Endothelial cell of umbilical vein (primary cell): ENCODE results near the gene ANO6. TPM values are rescaled to one million over a fixed set of nuclear protein-coding genes. Genes with fewer than 3 reads are reported as not detected.

Experiments used
- BruUV-seq: library from RNA; stranded (reverse); fragments of 400-500 nt; replicated peaks from 2 replicates; lab custom pipeline; 2021; lab: Mats Ljungman, UMichigan
- CTCF ChIA-PET: fragments of 300-600, 350-600 bp; sonication (Branson Sonifier 250); formaldehyde crosslinking; loops from one replicate; lab custom pipeline; 2021; ENCODE audit warnings: antibody characterized with exemption, inconsistent platforms; lab: Charles Lee
- POLR2A ChIA-PET: fragments of 300-600, 350-600 bp; sonication (Branson Sonifier 250); formaldehyde crosslinking; loops from one replicate; lab custom pipeline; 2021; ENCODE audit warnings: antibody characterized with exemption, inconsistent platforms; lab: Charles Lee
- DNase-seq: peaks from one replicate; pipeline ENCODE4 v3.0.0-alpha.2; 2011; ENCODE audit warnings: low read depth, low spot score
- FAIRE-seq: peaks from 2 replicates; lab custom pipeline; 2011; peaks lifted over from hg19 to GRCh38; lab: Jason Lieb, UNC
- H2AFZ ChIP-seq: 2 replicates; pipeline ENCODE4 v1.6.0; 2012; ENCODE audit warnings: low read depth, low read length, control low read depth, inconsistent platforms
- H3K27ac ChIP-seq: 2 replicates; pipeline ENCODE4 v1.5.1; 2011; ENCODE audit warnings: low read depth, mild to moderate bottlenecking, control low read depth, low read length, moderate library complexity; ENCODE audit not compliant: insufficient read depth
- H3K27me3 ChIP-seq, 2 experiments: 2 replicates each; pipeline versions ENCODE4 v1.6.0 to v1.6.1; 2011; ENCODE audit warnings: low read length in 2 of 2, mixed read lengths in 1 of 2; ENCODE audit not compliant: control insufficient read depth in 2 of 2, insufficient read depth in 2 of 2
- H3K36me3 ChIP-seq, 2 experiments: 2 replicates in 1 of 2; 3 replicates in 1 of 2; pipeline ENCODE4 v1.5.1; 2011; ENCODE audit warnings: low read length in 2 of 2, mild to moderate bottlenecking in 1 of 2, moderate library complexity in 1 of 2; ENCODE audit not compliant: control insufficient read depth in 2 of 2, insufficient read depth in 2 of 2; ENCODE audit errors: extremely low read depth in 1 of 2
- H3K4me1 ChIP-seq: 3 replicates; pipeline ENCODE4 v1.5.1; 2011; ENCODE audit warnings: mild to moderate bottlenecking, low read length; ENCODE audit not compliant: control insufficient read depth, insufficient read depth; ENCODE audit errors: extremely low read depth
- H3K4me2 ChIP-seq: 2 replicates; pipeline ENCODE4 v1.6.1; 2011; ENCODE audit warnings: low read length, control low read depth, mixed read lengths; ENCODE audit not compliant: insufficient read depth
- H3K4me3 ChIP-seq, 3 experiments: fragments of 200-600 bp in 1 of 3; sonication (generic), shearing (Covaris generic) in 1 of 3; replicated peaks in 1 of 3; 2 replicates each; pipeline ENCODE4 v1.5.1; 2011 to 2016; ENCODE audit warnings: control low read depth in 3 of 3, low read length in 3 of 3, mild to moderate bottlenecking in 2 of 3, inconsistent platforms in 1 of 3, low read depth in 1 of 3, moderate library complexity in 1 of 3; ENCODE audit not compliant: insufficient read depth in 1 of 3
- H3K79me2 ChIP-seq: 2 replicates; pipeline ENCODE4 v1.6.0; 2012; ENCODE audit warnings: low read length, inconsistent platforms; ENCODE audit not compliant: control insufficient read depth, insufficient read depth
- H3K9ac ChIP-seq: replicated peaks from 2 replicates; pipeline ENCODE3; 2011; ENCODE audit warnings: low read length, control low read depth; ENCODE audit not compliant: insufficient read depth; ENCODE audit errors: extremely low read depth
- H3K9me1 ChIP-seq: replicated peaks from 3 replicates; pipeline ENCODE4 v1.6.0; 2011; ENCODE audit warnings: mild to moderate bottlenecking, low read length; ENCODE audit not compliant: control insufficient read depth, insufficient read depth; ENCODE audit errors: extremely low read depth
- H3K9me3 ChIP-seq: replicated peaks from 2 replicates; pipeline ENCODE4 v1.5.1; 2012; ENCODE audit warnings: low read length, inconsistent platforms; ENCODE audit not compliant: control insufficient read depth, insufficient read depth
- H4K20me1 ChIP-seq: replicated peaks from 2 replicates; pipeline ENCODE3; 2011; ENCODE audit warnings: mild to moderate bottlenecking, low read length; ENCODE audit not compliant: control insufficient read depth, insufficient read depth; ENCODE audit errors: extremely low read depth
- CTCF ChIP-seq, 2 donors: IDR thresholded peaks; 1 replicate in 1 of 2; 2 replicates in 1 of 2; pipeline ENCODE4 v1.5.1; 2011; ENCODE audit warnings: low read length in 2 of 2, mild to moderate bottlenecking in 2 of 2, moderate library complexity in 2 of 2, control low read depth in 1 of 2, inconsistent platforms in 1 of 2, low read depth in 1 of 2; ENCODE audit not compliant: insufficient read depth in 1 of 2; ENCODE audit errors: extremely low read depth in 1 of 2
- EZH2 ChIP-seq: IDR thresholded peaks from 2 replicates; pipeline ENCODE4 v1.6.1; 2012; ENCODE audit warnings: borderline replicate concordance, low read depth, mild to moderate bottlenecking, moderate library complexity, low read length, inconsistent platforms; ENCODE audit not compliant: severe bottlenecking
- FOS ChIP-seq: IDR thresholded peaks from 2 replicates; pipeline ENCODE4 v1.6.1; 2011; ENCODE audit warnings: mild to moderate bottlenecking, low read length, moderate library complexity, borderline replicate concordance; ENCODE audit not compliant: insufficient read depth
- GATA2 ChIP-seq: IDR thresholded peaks from 2 replicates; pipeline ENCODE4 v1.7.0; 2011; ENCODE audit warnings: low read depth, mild to moderate bottlenecking, moderate library complexity, mixed read lengths, low read length; ENCODE audit not compliant: insufficient read length, insufficient read depth
- JUN ChIP-seq: IDR thresholded peaks from 2 replicates; pipeline ENCODE4 v1.6.1; 2011; ENCODE audit warnings: borderline replicate concordance, low read depth; ENCODE audit not compliant: insufficient read length, insufficient read depth
- MAX ChIP-seq: IDR thresholded peaks from 2 replicates; pipeline ENCODE4 v1.6.1; 2011; ENCODE audit not compliant: insufficient read depth, insufficient read length
- MYC ChIP-seq: IDR thresholded peaks from one replicate; pipeline ENCODE4 v1.6.1; 2011; ENCODE audit warnings: mild to moderate bottlenecking, low read depth, low read length
- POLR2A ChIP-seq: IDR thresholded peaks from 2 replicates; pipeline ENCODE4 v1.6.1; 2012; ENCODE audit warnings: low read depth, mild to moderate bottlenecking, control low read depth, low read length
- POLR2AphosphoS5 ChIP-seq: IDR thresholded peaks from 2 replicates; pipeline ENCODE4 v1.6.1; 2012; ENCODE audit warnings: low read depth, mild to moderate bottlenecking, control low read depth, low read length, moderate library complexity; ENCODE audit not compliant: insufficient read depth
- dilution Hi-C: fragments of 300-500 bp; cut with MboI; formaldehyde crosslinking; loops from one replicate; pipeline ENCODE4 v1.15.0; 2019; ENCODE audit warnings: low sequenced_read_pairs; ENCODE audit not compliant: extremely low pct_ligation_motif_present
- intact Hi-C: fragments of 100-400 bp; cut with micrococcal nuclease; formaldehyde crosslinking; loops from one replicate; pipeline ENCODE4 v1.10.0; 2022
- polyA plus RNA-seq, 4 experiments: library from polyadenylated mRNA; depleted of rRNA in 3 of 4; stranded (reverse) in 3 of 4; unstranded in 1 of 4; fragments of >200 nt; gene quantifications; 2 replicates each; pipeline versions ENCODE4 v1.2.1 to v1.2.3, GENCODE V29; 2011 to 2012; ENCODE audit warnings: missing spikeins in 1 of 4
- total RNA-seq: library from RNA; stranded (reverse); gene quantifications from 2 replicates; pipeline ENCODE4 v1.2.3, GENCODE V29; 2021

The ANO6 gene
- total and polyA plus RNA-seq, 2 donors (not counting 3 experiments of a cell fraction or from before 2014, with no cell fraction given): 21.3 to 67.6 TPM

- Histone ChIP-seq H4K20me1 (no peaks in the 10 kb centered on the region), H3K4me3 (no peak overlapping the region), H3K27me3 (no peaks in the 10 kb centered on the region), H3K9ac (no peak overlapping the region), H3K4me2 (no peak overlapping the region), H2AFZ (no peak overlapping the region), H3K9me1 (no peaks in the 10 kb centered on the region), H3K9me3 (no peaks in the 10 kb centered on the region), H3K27ac (no peak overlapping the region), H3K36me3 (peaks cover 6 to 12% of the 10 kb centered on the region in 2 experiments), H3K4me1 (no peaks in the 10 kb centered on the region), H3K79me2 (no peaks in the 10 kb centered on the region)
- FAIRE-seq (no peak), DNase-seq (no peak)
- BruUV-seq: no TSS peak
- dilution Hi-C loops (no loop called here), intact Hi-C loops (no loop called here)
- ChIA-PET POLR2A (no interaction called here), CTCF (no interaction called here)
- TF ChIP-seq POLR2AphosphoS5 (no peak), MAX (no peak), EZH2 (no peak), MYC (no peak), GATA2 (no peak), FOS (no peak), POLR2A (no peak), JUN (no peak), CTCF (IDR thresholded peaks at IDR 0.05; ENCODE audit: extremely low read depth in 1 of 2, insufficient read depth in 1 of 2, low read depth in 1 of 2, low read length in 2 of 2) (no peak)
Measured at GRCh38 chr12:45425426-45425825, 209.5 kb downstream of the ANO6 start.
